H1 (cell line): ENCODE results near the gene POLR2H.

Experiments used
- CTCF ChIP-seq, 3 experiments: IDR thresholded peaks; 1 replicate in 2 of 3; 2 replicates in 1 of 3; pipeline versions ENCODE4 v1.5.1 to v1.6.1; 2011; ENCODE audit warnings: low read length in 3 of 3, mild to moderate bottlenecking in 3 of 3, inconsistent platforms in 2 of 3, low read depth in 1 of 3, moderate library complexity in 1 of 3; ENCODE audit not compliant: insufficient read depth in 1 of 3; ENCODE audit errors: control extremely low read depth in 1 of 3
- EGR1 ChIP-seq: IDR thresholded peaks from 2 replicates; pipeline ENCODE4 v1.6.1; 2011; ENCODE audit warnings: low read depth, low read length, borderline replicate concordance
- EP300 ChIP-seq, 2 experiments: IDR thresholded peaks; 1 replicate in 1 of 2; 2 replicates in 1 of 2; pipeline ENCODE4 v1.6.1; 2011 to 2012; ENCODE audit warnings: low read depth in 2 of 2, low read length in 2 of 2, mild to moderate bottlenecking in 2 of 2, borderline replicate concordance in 1 of 2, inconsistent platforms in 1 of 2, moderate library complexity in 1 of 2
- RAD21 ChIP-seq, 2 experiments: IDR thresholded peaks in 1 of 2; conservative IDR thresholded peaks in 1 of 2; 2 replicates each; pipeline ENCODE4 v1.6.1; 2011; ENCODE audit warnings: low read depth in 2 of 2, low read length in 2 of 2, improper control_type of control experiment in 1 of 2, inconsistent platforms in 1 of 2, mild to moderate bottlenecking in 1 of 2, moderate library complexity in 1 of 2
- RBBP5 ChIP-seq: IDR thresholded peaks from 2 replicates; pipeline ENCODE4 v1.7.1; 2012; ENCODE audit warnings: low read depth, mild to moderate bottlenecking, inconsistent platforms, low read length, moderate library complexity, borderline replicate concordance
- YY1 ChIP-seq: IDR thresholded peaks from 2 replicates; pipeline ENCODE4 v1.6.1; 2011; ENCODE audit warnings: low read depth, mild to moderate bottlenecking, low read length
- ZNF274 ChIP-seq: IDR thresholded peaks from 2 replicates; pipeline ENCODE4 v1.7.0; 2012; ENCODE audit warnings: low read length, borderline replicate concordance; ENCODE audit errors: extremely low read depth

DNA sequence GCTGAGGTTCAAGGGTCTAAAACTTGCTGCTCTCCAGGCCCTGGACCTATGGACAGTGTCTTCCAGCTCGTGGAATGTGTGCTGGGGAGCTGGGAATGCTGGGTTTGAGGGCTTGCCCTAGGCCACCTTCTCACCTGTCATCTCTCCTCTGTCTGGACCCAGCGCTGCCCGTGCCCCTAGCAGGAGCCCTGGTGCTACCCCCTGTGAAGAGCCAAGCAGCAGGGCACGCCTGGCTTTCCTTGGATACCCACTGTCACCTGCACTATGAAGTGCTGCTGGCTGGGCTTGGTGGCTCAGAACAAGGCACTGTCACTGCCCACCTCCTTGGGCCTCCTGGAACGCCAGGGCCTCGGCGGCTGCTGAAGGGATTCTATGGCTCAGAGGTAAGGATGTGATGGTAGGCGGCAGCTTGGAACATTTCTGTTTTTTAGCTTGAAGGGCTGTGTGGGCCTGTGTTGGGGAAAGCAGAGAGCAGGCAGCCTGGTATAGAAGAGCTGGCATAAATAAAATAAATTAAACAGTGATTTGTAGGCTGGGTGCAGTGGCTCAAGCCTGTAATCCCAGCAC is 23.4 kb downstream of the POLR2H start:
- TF ChIP-seq EGR1 (no peak), YY1 (no peak), RAD21 (IDR thresholded peaks at IDR 0.05 in 1 of 2, conservative IDR thresholded peaks at IDR 0.05 in 1 of 2; ENCODE audit: low read depth in 2 of 2, low read length in 2 of 2) (no peak), ZNF274 (no peak), RBBP5 (no peak), EP300 (IDR thresholded peaks at IDR 0.05; ENCODE audit: borderline replicate concordance in 1 of 2, low read depth in 2 of 2, low read length in 2 of 2) (no peak), CTCF (IDR thresholded peaks at IDR 0.05; ENCODE audit: control extremely low read depth in 1 of 3, insufficient read depth in 1 of 3, low read depth in 1 of 3, low read length in 3 of 3) (no peak)
